T-helper 9 cell (primary cell): Measurements from ENCODE around the gene TMEM117.

Experiments
- DNase-seq: peaks from one replicate; pipeline ENCODE4 v3.0.0-alpha.2; 2020

Gene TMEM117

DNA sequence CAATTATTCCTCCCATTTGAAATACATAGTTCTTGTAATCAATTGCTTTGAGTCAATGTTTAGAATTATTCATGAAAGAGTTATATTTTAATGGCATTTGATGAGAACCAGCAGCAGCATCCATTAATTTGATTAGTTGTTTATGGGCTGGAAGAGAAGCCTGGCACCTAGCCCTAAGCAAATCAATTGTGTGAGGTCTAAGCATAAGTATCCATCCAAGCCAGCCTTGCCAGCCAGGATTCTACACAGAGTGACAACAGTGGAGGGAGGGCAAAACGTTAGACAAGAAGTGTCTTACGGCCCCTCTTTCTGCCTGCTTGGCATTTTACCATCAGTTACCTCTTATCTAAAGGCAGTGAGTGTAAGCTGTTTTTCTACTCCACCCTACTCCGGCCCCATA, 561.8 kb downstream of the TMEM117 start:
- DNase-seq, result no peak

DNA sequence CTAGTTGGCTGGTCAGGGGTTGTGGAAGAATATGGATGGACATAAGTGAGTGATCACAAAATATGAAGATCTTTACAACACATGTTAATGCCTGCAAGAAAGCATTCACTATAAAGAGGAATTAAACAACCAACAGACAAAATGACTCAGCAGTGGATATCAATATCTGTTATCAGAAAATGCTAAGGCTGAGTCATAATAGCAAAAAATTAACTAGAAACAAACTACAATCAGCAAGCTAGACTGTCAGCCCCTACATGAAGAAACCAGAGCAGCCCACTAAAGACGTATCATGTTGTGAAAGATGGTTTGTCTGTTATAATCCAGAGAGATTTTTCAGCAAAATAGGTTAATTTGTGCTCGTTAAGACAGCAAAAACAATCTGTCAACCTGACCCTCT, 567.3 kb downstream of the TMEM117 start:
- DNase-seq, result no peak

DNA sequence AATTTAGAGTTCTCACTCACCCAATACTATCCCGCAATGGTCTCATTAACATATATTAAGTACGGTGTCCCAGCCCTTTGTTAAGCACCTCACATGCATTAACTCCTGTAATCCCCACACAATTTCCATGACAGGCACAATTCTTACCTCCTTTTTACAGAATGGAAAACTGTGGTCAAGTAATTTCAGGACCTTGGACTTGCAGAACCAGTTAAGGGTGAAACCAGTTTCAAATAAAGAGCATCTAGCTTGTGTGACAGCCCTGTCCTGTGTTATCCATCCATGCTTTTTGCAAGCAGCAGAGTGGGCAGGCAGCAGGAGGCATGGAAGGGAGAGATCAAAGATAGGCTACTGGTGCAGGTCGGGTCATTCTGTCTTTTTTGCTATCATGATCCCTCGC, 569.4 kb downstream of the TMEM117 start:
- DNase-seq, result no peak

DNA sequence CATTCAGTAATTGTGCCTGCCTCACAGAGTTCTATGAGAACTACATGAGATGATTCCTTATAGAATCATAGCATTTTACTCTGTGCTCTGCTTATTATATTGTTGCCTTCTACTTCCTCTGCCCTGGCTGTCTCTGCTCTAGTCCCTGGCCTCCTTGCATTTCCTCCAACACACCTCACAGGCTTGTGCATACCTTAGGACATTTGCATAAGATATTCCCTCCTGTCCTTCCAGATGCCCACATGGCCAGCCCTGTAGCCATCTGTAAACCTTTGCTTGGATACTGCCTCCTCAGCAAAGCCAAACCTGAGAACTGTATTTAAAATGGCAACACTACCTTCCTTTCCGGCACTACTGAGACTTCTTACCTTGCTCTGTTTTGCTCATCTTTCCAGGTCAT, 586.7 kb downstream of the TMEM117 start:
- DNase-seq, result no peak

DNA sequence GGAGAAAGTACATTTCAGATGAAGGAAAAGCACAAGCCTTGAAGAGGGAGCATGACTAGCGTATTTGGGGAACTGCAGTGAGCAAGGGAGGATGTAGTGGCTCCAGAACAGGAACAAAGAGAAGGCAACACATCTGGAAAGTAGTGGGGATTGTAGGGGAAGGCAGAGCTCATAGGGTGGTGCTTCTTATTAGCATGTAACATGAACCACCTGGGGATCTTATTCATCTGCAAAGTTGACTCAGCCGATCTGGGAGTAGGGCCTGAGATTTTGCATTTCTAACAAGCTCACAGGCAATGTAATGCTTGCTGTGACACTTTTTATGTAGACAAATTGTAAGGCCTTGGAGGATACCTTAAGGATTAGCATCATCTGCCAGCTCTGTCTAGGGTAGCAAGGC, 592.9 kb downstream of the TMEM117 start:
- DNase-seq, result no peak

DNA sequence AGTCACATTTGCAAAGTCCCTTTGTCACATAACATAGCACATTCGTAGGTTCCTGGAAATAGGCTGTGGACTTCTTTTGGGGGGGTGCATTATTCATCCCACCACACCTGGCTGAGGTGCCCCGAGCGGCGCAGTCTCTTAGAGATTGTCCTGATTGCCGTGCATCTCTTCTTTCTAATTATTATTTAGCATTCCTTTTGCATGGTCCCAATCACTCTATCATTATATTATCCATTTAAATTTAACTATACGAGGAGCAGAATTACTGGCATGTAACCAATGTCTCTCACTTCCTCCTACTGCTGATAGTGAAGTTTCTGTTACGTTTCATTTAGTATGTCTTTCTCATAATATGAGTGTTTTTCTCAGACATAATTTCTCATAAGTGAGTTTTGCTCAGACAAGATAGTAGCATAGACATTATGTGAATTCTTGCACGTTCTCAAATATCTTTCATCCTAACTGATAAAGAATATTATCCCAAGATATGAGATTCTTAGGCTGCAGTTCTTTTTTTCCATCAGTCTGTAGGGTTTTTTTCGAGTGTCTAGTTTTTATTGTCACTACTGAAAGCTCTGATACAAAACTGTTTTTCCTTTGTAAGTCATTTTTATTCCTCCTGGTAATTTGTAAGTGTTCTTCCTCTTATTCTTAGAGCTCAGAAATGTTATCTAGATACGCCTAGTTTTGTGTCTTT, 595.9 kb downstream of the TMEM117 start:
- no peak for DNase-seq

DNA sequence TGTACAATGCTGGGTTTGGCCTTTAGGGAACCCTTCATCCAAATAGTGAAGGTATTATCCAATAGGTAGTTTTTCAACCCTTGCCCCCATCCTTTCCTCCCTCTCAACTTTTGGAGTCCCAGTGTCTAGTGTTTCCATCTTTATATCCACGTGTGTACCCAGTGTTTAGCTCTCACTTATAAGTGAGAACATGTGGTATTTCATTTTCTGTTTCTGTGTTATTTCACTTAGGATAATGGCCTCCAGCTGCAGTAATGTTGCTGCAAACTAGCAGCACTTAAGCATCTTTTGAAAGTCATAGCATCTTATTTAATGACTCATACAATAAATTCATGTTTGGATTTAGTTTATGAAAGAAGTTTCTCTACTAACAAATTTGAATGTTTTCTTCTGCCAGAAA, 597.8 kb downstream of the TMEM117 start:
- DNase-seq, result no peak

DNA sequence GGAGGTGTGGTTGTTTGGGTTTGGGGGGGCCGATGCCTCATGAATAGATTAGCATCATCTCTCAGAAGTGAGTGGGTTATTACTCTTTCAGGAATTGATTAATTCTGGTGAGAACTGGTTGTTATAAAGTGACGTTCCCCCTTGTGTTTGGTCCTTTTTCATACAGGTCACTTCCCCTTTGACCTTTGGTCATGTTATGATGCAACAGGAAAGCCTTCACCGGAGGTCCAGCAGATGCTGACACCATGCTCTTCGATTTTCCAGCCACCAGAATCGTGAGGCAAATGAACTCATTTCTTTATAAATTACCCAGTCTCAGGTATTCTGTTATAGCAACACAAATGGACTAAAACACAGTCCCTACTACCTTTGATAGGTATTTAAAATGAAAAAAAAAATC, 600.9 kb downstream of the TMEM117 start:
- no peak for DNase-seq
